GM21576 (cell line): ENCODE measurements around the gene MAP2K6.

Source experiments
- ATAC-seq: cut with Tn5 transposase; IDR thresholded peaks from one replicate; pipeline ENCODE4 v1.9.1; 2021; ENCODE audit warnings: mild to moderate bottlenecking, moderate library complexity; ENCODE audit not compliant: unreplicated experiment

MAP2K6 gene

GRCh38 chr17:69525920-69526841 lies 111.7 kb downstream of the MAP2K6 start:
- ATAC-seq: no peak

- no peak for ATAC-seq
These were observed 113.5 kb downstream of the MAP2K6 start for GRCh38 chr17:69528035-69528434.

DNA sequence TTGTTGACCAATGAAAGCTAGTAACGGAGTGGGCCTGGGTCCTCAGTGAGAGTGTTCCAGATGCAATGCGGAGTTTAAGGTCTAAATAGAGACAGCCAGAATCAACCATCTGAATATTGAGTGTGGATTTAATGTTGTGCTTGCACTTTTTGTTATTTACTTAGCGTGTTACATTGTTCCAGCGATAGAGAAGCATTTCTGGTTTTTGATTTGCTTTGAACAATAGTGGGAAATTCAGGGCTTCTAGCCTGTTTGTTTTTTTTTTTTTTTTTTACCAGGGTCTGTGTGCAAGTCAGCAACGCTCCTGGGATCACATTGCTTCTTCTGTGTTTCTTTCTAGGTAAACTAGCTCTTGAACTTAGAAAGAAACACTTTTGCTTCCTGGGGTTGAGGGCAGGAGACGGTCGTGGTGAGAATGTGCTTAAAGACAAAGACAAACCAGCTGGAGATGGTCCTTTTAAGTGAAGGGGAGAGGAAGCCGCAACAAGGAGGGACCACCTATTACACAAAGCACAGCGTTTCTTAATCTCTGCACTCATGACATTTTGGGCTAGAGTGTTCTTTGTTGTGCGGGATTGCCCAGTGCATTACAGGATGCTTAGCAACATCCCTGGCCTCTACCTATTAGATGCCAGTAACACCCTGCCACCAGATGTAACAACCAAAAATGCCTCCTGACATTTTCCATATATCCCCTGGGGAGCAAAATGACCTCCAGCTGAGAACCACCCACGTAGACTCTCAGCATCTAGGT lies 119.2 kb downstream of the MAP2K6 start:
- no peak for ATAC-seq

GRCh38 chr17:69534235-69534621 lies 119.7 kb downstream of the MAP2K6 start:
- ATAC-seq: no peak

GRCh38 chr17:69535016-69535570 lies 120.6 kb downstream of the MAP2K6 start:
- no peak for ATAC-seq

DNA sequence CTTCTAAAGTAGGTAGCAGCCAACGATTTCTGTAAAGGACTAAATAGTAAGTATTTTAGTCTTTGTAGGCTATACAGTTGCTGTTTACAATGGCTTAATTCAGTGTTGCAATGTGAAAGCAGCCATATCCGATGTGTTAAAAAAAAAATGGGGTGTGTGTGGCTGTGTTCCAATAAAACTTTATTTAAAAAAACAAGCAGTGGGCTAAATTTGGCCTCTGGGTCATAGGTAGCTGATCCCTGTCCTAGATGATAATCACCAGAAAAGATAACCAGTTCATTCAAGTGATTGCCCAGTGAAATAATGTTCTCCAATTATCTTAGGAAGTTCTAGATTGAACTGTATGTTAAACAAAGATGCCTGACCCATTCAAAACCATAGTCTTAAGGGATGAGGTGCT lies 124.3 kb downstream of the MAP2K6 start:
- no peak for ATAC-seq

DNA sequence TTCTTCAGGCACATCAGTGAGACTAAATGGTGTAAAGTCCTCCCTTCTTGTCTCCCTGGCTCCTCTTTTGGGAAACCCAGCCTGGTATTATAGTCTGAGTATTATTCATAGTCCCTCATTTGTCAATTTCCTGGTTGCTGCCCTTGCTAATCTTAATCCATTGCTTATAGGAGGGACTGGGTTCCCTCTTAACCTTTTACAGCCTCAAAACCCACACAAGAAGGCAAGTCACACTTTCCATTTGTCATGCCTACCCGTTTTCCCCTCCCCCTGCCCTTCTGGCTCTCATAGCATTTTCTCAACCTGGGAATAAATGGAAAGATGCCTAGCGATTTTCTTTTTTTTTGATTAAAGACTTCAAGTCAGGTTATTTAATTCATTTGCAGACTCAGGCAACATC lies 124.8 kb downstream of the MAP2K6 start:
- ATAC-seq: no peak

GRCh38 chr17:69539781-69540319 lies 125.4 kb downstream of the MAP2K6 start:
- no peak for ATAC-seq

DNA sequence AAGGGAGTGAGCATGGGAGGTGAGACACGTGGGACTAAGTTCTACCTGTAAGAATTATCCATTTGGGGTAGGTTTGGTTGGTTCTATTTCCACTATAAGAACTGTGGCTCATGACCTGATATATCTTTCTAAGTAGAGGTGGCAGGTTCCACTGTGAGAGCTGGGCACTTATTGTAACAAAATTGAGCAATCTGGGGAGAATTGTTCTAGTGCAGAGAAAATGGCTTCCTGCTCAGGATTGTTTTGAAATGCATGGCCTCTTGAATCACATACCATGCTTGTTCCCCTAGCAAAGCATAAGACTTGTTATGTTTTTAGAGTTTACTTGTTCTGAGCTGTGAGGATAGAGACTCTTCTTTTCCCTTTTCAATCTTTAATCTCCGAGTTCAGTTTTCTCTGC lies 125.9 kb downstream of the MAP2K6 start:
- ATAC-seq: no peak

DNA sequence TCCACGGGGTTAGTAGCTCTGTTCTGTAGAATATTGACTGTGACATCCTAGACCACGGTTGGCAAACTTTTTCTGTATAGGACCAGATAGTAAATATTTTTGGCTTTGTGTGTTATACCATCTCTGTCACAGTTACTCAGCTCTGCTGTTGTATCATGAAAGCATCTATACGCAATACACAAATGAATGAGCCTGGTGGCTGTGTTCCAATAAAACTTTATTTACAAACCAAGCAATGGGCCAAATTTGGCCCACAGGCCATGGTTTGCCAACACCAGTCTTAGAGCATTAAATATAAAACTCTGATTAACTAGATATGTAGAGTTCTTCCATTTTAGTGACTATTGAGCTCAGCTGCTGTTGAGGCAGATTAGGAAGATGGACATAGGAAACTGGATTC lies 132.7 kb downstream of the MAP2K6 start:
- no peak for ATAC-seq

- ATAC-seq: no peak
These were observed 133.4 kb downstream of the MAP2K6 start for GRCh38 chr17:69547947-69548346.

DNA sequence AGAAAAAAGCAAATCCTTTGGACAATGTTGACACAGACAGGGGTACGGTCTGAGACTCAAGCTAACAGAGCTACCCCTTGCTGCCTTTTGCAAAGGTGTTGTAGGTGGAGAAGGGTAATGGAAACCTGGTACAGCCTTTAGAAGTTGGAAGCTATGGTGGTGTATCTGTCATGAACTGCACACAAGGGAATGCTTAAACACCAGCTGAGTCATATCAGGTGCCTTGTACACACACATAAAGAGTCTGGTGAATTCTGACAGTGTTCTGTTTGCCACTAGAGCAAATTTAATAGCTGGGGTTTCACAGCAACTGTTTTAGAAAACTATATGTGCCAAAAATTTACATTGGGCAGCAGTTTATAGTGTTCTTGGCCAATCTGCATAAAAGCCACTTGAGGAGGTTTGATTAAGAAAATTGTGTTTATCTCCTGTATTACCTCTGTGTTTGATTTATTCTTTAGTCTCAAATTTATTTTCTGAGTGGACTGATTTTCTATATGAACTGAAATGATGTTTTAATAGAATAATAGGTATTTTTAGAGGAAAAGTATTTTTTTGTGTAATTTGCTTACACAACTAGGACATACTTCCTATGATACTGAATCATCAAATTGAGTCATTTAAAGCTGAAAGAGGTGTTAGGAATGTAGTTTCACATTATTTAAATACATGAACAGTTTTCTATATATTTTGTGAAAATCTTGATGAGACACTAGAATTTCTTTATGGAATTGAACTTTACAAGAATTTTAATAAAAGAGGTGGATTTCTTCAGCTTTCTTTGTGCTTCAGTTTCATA lies 136.9 kb downstream of the MAP2K6 start:
- ATAC-seq: no peak

GRCh38 chr17:69552986-69553667 lies 138.6 kb downstream of the MAP2K6 start:
- no peak for ATAC-seq

GRCh38 chr17:69555056-69555455 lies 140.6 kb downstream of the MAP2K6 start:
- ATAC-seq: no peak

DNA sequence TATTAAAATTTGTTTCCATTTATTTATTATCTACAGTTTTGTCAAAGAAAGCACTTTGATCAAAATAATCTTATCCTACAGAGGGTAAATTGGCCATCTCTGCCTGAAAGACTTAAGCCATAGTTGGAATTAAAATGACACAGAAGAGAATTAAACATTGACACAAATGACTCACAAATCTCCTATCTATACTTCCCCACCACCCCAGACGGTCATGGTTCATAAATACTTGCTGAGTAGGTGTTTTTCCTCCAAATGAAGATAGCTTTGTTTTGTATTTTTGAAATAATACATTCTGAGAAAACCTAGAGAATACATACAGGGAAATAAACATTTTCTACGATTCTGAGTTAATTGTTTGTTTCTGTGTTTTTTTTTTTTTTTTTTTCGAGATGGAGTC lies 142.8 kb downstream of the MAP2K6 start:
- ATAC-seq: no peak

GRCh38 chr17:69558796-69559195 lies 144.3 kb downstream of the MAP2K6 start:
- ATAC-seq: no peak

GRCh38 chr17:69560987-69561441 lies 146.5 kb downstream of the MAP2K6 start:
- no peak for ATAC-seq

DNA sequence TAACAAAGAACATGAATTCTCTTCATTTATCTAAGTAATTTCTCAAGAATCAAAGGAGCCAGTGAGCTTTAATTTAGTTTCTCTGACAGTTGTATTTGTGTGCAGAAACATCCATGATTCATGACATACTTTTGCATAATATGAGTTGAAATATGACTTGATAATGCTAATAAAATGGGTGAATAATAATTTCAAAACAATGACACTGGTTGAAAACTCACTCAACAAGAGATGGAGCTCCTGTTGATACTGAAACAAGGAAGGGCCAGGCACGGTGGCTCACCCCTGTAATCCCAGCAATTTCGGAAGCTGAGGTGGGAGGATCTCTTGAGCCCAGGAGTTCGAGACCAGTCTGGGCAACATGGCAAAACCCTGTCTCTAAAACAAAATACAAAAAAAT lies 147.0 kb downstream of the MAP2K6 start:
- ATAC-seq: no peak

DNA sequence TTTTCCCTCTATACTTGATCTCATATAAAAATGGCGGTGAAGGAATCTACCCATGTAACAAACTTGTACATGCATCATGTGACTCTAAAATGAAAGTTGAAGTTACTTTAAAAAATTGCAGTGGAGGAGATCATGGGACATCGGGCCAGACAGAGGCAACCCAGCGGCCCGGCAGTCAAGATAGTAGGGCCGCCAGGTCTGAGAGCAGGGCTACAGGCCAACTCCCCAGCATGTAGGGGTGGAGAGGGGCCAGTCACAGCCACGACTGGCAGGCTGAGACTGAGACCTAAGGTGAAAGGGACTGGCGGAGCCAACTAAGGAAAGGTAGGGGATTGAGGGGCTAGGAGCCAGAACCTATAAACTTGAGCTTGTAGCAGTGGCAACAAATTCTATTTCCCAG lies 150.9 kb downstream of the MAP2K6 start:
- ATAC-seq: no peak

- no peak for ATAC-seq
These were observed 152.6 kb downstream of the MAP2K6 start for GRCh38 chr17:69567130-69567529.
